Caco-2 (cell line): ENCODE data around the gene IMMP2L. TPM values are rescaled to one million over a fixed set of nuclear protein-coding genes. Genes with fewer than 3 reads are reported as not detected.

ENCODE experiments used
- BruUV-seq: library from RNA; stranded (reverse); fragments of 400-500 nt; replicated peaks from 2 replicates; lab custom pipeline; 2021; lab: Mats Ljungman, UMichigan
- CTCF ChIA-PET: fragments of 300-600 bp; sonication (Branson Sonifier 250); formaldehyde crosslinking; loops from one replicate; lab custom pipeline; 2022; ENCODE audit warnings: antibody characterized with exemption; lab: Charles Lee
- POLR2A ChIA-PET: fragments of 300-600 bp; sonication (Branson Sonifier 250); formaldehyde crosslinking; loops from one replicate; lab custom pipeline; 2022; ENCODE audit warnings: antibody characterized with exemption; lab: Charles Lee
- DNase-seq, 2 experiments: peaks; one replicate each; pipeline versions ENCODE4 v3.0.0 to v3.0.0-alpha.2; 2020 to 2022
- H3K27me3 ChIP-seq: replicated peaks from 2 replicates; pipeline ENCODE4 v1.6.0; 2011; ENCODE audit warnings: low read length; ENCODE audit not compliant: control insufficient read depth, insufficient read depth
- H3K36me3 ChIP-seq: 2 replicates; pipeline ENCODE4 v1.5.1; 2011; ENCODE audit warnings: low read length; ENCODE audit not compliant: control insufficient read depth, insufficient read depth
- H3K4me1 ChIP-seq: fragments of 250-450 bp; sonication (Bioruptor Pico); 2 replicates; pipeline ENCODE4 v1.5.1; 2020; ENCODE audit warnings: mild to moderate bottlenecking
- H3K4me3 ChIP-seq: 2 replicates; pipeline ENCODE4 v1.5.1; 2011; ENCODE audit warnings: low read depth, mild to moderate bottlenecking, control low read depth, low read length
- H3K9me3 ChIP-seq: fragments of 250-450 bp; sonication (Bioruptor Pico); 2 replicates; pipeline ENCODE4 v1.5.1; 2020; ENCODE audit warnings: mild to moderate bottlenecking, moderate library complexity
- H3K27ac Mint-ChIP-seq: one replicate; pipeline ENCODE4 v1.8.0; 2022; ENCODE audit warnings: mixed read lengths; ENCODE audit not compliant: unreplicated experiment
- H3K27me3 Mint-ChIP-seq: one replicate; pipeline ENCODE4 v1.8.0; 2022; ENCODE audit warnings: mixed read lengths; ENCODE audit not compliant: insufficient read depth, unreplicated experiment
- H3K36me3 Mint-ChIP-seq: one replicate; pipeline ENCODE4 v1.8.0; 2022; ENCODE audit warnings: mild to moderate bottlenecking, mixed read lengths; ENCODE audit not compliant: insufficient read depth, unreplicated experiment
- H3K4me1 Mint-ChIP-seq: one replicate; pipeline ENCODE4 v1.8.0; 2022; ENCODE audit warnings: low read depth, mixed read lengths; ENCODE audit not compliant: unreplicated experiment
- H3K4me3 Mint-ChIP-seq: one replicate; pipeline ENCODE4 v1.8.0; 2022; ENCODE audit warnings: mild to moderate bottlenecking, moderate library complexity, mixed read lengths; ENCODE audit not compliant: unreplicated experiment
- H3K9me3 Mint-ChIP-seq: one replicate; pipeline ENCODE4 v1.8.0; 2022; ENCODE audit warnings: mixed read lengths; ENCODE audit not compliant: unreplicated experiment
- intact Hi-C: fragments of 100-400 bp; cut with micrococcal nuclease; formaldehyde crosslinking; loops from one replicate; pipeline ENCODE4 v1.10.0; 2022; ENCODE audit not compliant: unreplicated experiment
- total RNA-seq: library from RNA; stranded (reverse); gene quantifications from 2 replicates; pipeline ENCODE4 v1.2.3, GENCODE V29; 2022
- TF ChIP-seq, protein P1 (sequence below), 2 experiments: fragments of 200-600 bp in 1 of 2; IDR thresholded peaks; 1 replicate in 1 of 2; 2 replicates in 1 of 2; pipeline versions ENCODE4 v1.5.1 to v1.8.0; 2011 to 2022; ENCODE audit warnings: antibody characterized with exemption in 1 of 2, control low read depth in 1 of 2, inconsistent platforms in 1 of 2, low read depth in 1 of 2, low read length in 1 of 2, mild to moderate bottlenecking in 1 of 2, moderate library complexity in 1 of 2; ENCODE audit not compliant: insufficient read depth in 1 of 2, severe bottlenecking in 1 of 2, unreplicated experiment in 1 of 2

Gene IMMP2L
- total RNA-seq, 1 experiment from 2014 or later, result 9.5 TPM

GRCh38 chr7:111011520-111011919, 550.8 kb downstream of the IMMP2L start:
- Histone ChIP-seq H3K9me3 (no peaks in the 10 kb centered on the region), H3K4me3 (no peak overlapping the region), H3K36me3 (no peaks in the 10 kb centered on the region), H3K27me3 (no peaks in the 10 kb centered on the region), H3K4me1 (no peaks in the 10 kb centered on the region)
- intact Hi-C loops, result no loop called here
- Mint-ChIP-seq H3K4me3 (no peak overlapping the region), H3K4me1 (no peaks in the 10 kb centered on the region), H3K36me3 (no peaks in the 10 kb centered on the region), H3K9me3 (no peaks in the 10 kb centered on the region), H3K27ac (no peak overlapping the region), H3K27me3 (no peaks in the 10 kb centered on the region)
- TF ChIP-seq, protein P1, sequence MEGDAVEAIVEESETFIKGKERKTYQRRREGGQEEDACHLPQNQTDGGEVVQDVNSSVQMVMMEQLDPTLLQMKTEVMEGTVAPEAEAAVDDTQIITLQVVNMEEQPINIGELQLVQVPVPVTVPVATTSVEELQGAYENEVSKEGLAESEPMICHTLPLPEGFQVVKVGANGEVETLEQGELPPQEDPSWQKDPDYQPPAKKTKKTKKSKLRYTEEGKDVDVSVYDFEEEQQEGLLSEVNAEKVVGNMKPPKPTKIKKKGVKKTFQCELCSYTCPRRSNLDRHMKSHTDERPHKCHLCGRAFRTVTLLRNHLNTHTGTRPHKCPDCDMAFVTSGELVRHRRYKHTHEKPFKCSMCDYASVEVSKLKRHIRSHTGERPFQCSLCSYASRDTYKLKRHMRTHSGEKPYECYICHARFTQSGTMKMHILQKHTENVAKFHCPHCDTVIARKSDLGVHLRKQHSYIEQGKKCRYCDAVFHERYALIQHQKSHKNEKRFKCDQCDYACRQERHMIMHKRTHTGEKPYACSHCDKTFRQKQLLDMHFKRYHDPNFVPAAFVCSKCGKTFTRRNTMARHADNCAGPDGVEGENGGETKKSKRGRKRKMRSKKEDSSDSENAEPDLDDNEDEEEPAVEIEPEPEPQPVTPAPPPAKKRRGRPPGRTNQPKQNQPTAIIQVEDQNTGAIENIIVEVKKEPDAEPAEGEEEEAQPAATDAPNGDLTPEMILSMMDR (IDR thresholded peaks at IDR 0.05; ENCODE audit: insufficient read depth in 1 of 2, low read depth in 1 of 2, low read length in 1 of 2, severe bottlenecking in 1 of 2, unreplicated experiment in 1 of 2), result no peak
- CTCF ChIA-PET, result no interaction called here
- POLR2A ChIA-PET, result no interaction called here
- no TSS peak for BruUV-seq
- DNase-seq, result no peak

DNA sequence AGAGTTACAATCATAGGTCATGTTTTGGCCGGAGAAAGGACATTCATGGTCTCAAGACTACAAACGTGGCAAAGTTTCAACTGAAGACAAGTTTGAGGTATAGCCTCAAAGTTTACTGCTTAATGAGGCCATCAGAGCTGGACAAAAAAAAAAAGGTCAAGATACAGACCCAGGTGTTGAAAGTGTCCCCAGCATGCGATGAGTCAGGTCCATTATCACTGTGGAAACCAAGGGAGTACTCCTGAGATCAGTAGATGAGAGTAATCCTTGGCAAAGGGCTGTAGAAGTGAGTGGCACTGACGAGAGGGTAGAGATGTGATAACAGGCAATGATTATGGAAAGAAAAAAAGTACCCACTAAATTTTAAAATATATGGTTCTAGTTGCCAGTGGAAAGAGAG, 551.5 kb downstream of the IMMP2L start:
- POLR2A ChIA-PET, result no interaction called here
- Mint-ChIP-seq H3K27ac (no peak overlapping the region), H3K4me3 (no peak overlapping the region), H3K36me3 (no peaks in the 10 kb centered on the region), H3K9me3 (no peaks in the 10 kb centered on the region), H3K27me3 (no peaks in the 10 kb centered on the region), H3K4me1 (no peaks in the 10 kb centered on the region)
- H3K27me3 ChIP-seq, result no peaks in the 10 kb centered on the region
- no peaks in the 10 kb centered on the region for H3K9me3 ChIP-seq
- BruUV-seq, result no TSS peak
- TF ChIP-seq, protein P1 (IDR thresholded peaks at IDR 0.05; ENCODE audit: insufficient read depth in 1 of 2, low read depth in 1 of 2, low read length in 1 of 2, severe bottlenecking in 1 of 2, unreplicated experiment in 1 of 2), result no peak
- no peaks in the 10 kb centered on the region for H3K36me3 ChIP-seq
- no peak overlapping the region for H3K4me3 ChIP-seq
- H3K4me1 ChIP-seq, result no peaks in the 10 kb centered on the region
- no peak for DNase-seq
- CTCF ChIA-PET, result no interaction called here
- intact Hi-C loops, result no loop called here

- Histone ChIP-seq H3K36me3 (no peaks in the 10 kb centered on the region), H3K4me1 (no peaks in the 10 kb centered on the region), H3K27me3 (no peaks in the 10 kb centered on the region), H3K9me3 (no peaks in the 10 kb centered on the region), H3K4me3 (no peak overlapping the region)
- Mint-ChIP-seq H3K4me3 (no peak overlapping the region), H3K4me1 (no peaks in the 10 kb centered on the region), H3K36me3 (no peaks in the 10 kb centered on the region), H3K9me3 (no peaks in the 10 kb centered on the region), H3K27ac (no peak overlapping the region), H3K27me3 (no peaks in the 10 kb centered on the region)
- POLR2A ChIA-PET, result no interaction called here
- DNase-seq, result no peak
- TF ChIP-seq, protein P1 (IDR thresholded peaks at IDR 0.05; ENCODE audit: insufficient read depth in 1 of 2, low read depth in 1 of 2, low read length in 1 of 2, severe bottlenecking in 1 of 2, unreplicated experiment in 1 of 2), result no peak
- CTCF ChIA-PET, result no interaction called here
- intact Hi-C loops, result no loop called here
- no TSS peak for BruUV-seq
Measured at GRCh38 chr7:111009526-111010040, 552.7 kb downstream of the IMMP2L start.
